ENCODE measurements around the gene CABP7. TPM values are rescaled to one million over a fixed set of nuclear protein-coding genes. Genes with fewer than 3 reads are reported as not detected.
A peak's percentile ranks its signal among the peaks of the same experiment; 100 is the strongest.

CABP7 gene
- under 1 TPM in 2 of 6 donors, not detected in 4; 0.15 to 0.44 TPM for total RNA-seq

DNA sequence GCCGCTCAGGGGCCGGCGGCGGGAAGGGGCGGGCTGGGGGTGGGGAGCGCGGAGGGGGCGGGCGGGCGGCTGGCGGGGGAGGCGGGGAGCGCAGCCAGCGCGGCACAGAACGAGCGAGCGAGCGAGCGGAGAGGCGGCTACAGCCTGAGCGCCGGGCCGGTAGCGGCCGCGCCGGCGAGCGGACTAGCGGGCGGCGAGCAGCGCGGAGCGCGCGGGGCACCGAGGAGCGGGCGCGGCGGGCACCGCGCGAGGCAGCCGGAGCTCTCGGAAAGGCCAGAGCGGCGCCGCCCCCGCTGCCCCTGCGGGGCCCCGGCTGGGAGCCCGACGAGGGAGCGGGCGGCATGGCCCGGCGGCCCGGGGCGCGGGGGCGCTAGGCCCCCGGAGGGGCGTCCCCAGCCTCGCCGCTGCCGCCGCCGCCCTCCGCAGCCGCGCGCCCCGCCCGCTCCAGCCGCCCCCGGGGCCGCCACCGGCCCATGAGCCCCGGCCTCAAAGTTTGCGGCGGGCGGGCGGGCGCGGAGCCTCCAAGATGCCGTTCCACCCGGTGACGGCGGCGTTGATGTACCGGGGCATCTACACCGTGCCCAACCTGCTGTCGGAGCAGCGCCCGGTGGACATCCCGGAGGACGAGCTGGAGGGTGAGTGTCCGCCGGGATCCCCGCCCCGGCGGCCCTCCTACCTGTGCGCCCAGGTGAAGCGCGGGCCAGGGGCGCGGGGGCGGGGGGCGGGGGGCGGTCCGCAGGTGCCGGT lies at the start of gene CABP7:
CABP7 (plus strand) TSS at position 105 of the 747 bp plus-strand sequence; CDS start at position 527, 422 bp downstream.
- peaks cover 0 to 36% (median 17%) of the 10 kb centered on the region in 4 donors for H3K27me3 ChIP-seq
- peak within 1 kb of the TSS in 3 of 4 donors; percentile 20 to 29 (median 23) for H3K4me3 ChIP-seq
- TF ChIP-seq POLR2A (IDR thresholded peaks at IDR 0.05) (no peak), POLR2AphosphoS5 (IDR thresholded peaks at IDR 0.05) (no peak), EP300 (IDR thresholded peaks at IDR 0.05) (no peak), CTCF (IDR thresholded peaks at IDR 0.05) (no peak)
- DNase-seq (peak in 1 of 2 donors; percentile 72), ATAC-seq (ENCODE audit: low FRiP score in 2 of 2) (no peak)
- H3K9me3 ChIP-seq = no peaks in the 10 kb centered on the region
- WGBS, 2 donors = 1% methylated on average over 22 of the region's 115 CpGs; no CpG with 5 or more reads in 1 of the 2 donors
- H3K36me3 ChIP-seq = no peaks in the 10 kb centered on the region
- H3K4me1 ChIP-seq = peaks cover 9 to 18% (median 11%) of the 10 kb centered on the region in 4 donors
- H3K27ac ChIP-seq = no peak within 1 kb of the TSS

- Histone ChIP-seq H3K9me3 (no peaks in the 10 kb centered on the region), H3K36me3 (peaks cover 39 to 87% (median 61%) of the 10 kb centered on the region in 4 donors), H3K4me3 (no peak overlapping the region), H3K27ac (no peak overlapping the region), H3K4me1 (no peaks in the 10 kb centered on the region), H3K27me3 (no peaks in the 10 kb centered on the region)
- ATAC-seq (ENCODE audit: low FRiP score in 2 of 2) (no peak), DNase-seq (no peak)
- TF ChIP-seq EP300 (IDR thresholded peaks at IDR 0.05) (no peak), CTCF (IDR thresholded peaks at IDR 0.05) (no peak), POLR2A (IDR thresholded peaks at IDR 0.05) (no peak), POLR2AphosphoS5 (IDR thresholded peaks at IDR 0.05) (no peak)
- whole genome bisulfite sequencing, 2 donors = 90 to 95% methylated on average over 3 of the region's 3 CpGs
These were observed 49.2 kb upstream of the CABP7 start for GRCh38 chr22:29670626-29671025.

- TF ChIP-seq POLR2AphosphoS5 (IDR thresholded peaks at IDR 0.05) (no peak), CTCF (IDR thresholded peaks at IDR 0.05) (no peak), POLR2A (IDR thresholded peaks at IDR 0.05) (no peak)
- Histone ChIP-seq H3K27me3 (no peaks in the 10 kb centered on the region), H3K4me3 (no peak overlapping the region), H3K9me3 (no peaks in the 10 kb centered on the region), H3K36me3 (peaks cover 47 to 99% (median 79%) of the 10 kb centered on the region in 4 donors), H3K27ac (no peak overlapping the region), H3K4me1 (no peaks in the 10 kb centered on the region)
- no peak for DNase-seq
- no peak for ATAC-seq (ENCODE audit: low FRiP score in 2 of 2)
- 94 to 96% methylated on average over 14 of the region's 14 CpGs for WGBS, 2 donors
These were observed 46.3 kb upstream of the CABP7 start for GRCh38 chr22:29673361-29674066.

DNA sequence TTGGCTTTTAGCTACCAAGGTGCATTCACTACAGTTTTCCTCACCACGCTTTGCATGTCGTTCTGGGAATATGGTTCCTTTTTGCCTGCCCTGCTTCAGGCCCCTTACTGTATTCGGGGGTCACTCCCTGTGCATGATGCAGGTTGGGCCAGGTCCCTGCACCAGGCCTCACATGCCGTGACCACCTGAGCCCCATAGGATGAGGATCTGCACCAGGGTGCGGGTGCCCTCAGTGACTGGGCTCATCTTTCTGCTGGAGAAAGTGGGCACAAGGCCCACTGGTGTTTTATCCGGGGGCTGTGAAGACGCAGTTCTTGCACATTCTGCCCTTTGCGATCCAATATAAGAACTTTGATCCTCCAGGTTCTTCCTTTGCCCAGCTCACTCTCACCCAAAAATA lies 45.7 kb upstream of the CABP7 start:
- Histone ChIP-seq H3K4me3 (no peak overlapping the region), H3K36me3 (peaks cover 49 to 99% (median 77%) of the 10 kb centered on the region in 4 donors), H3K9me3 (no peaks in the 10 kb centered on the region), H3K27me3 (no peaks in the 10 kb centered on the region), H3K27ac (no peak overlapping the region), H3K4me1 (no peaks in the 10 kb centered on the region)
- no peak for DNase-seq
- TF ChIP-seq POLR2AphosphoS5 (IDR thresholded peaks at IDR 0.05) (no peak), CTCF (IDR thresholded peaks at IDR 0.05) (no peak), EP300 (IDR thresholded peaks at IDR 0.05) (no peak), POLR2A (IDR thresholded peaks at IDR 0.05) (no peak)
- 93 to 97% methylated on average over 7 to 8 of the region's 8 CpGs for WGBS, 2 donors
- no peak for ATAC-seq (ENCODE audit: low FRiP score in 2 of 2)

Data from upper lobe of left lung (tissue), 6 donors.